ENCODE measurements around the gene LYRM2. TPM values are rescaled to one million over a fixed set of nuclear protein-coding genes. Genes with fewer than 3 reads are reported as not detected.
A peak's percentile ranks its signal among the peaks of the same experiment; 100 is the strongest.

The LYRM2 gene
- total RNA-seq, 4 donors from 2014 or later: 12.0 to 20.1 (median 13.6) TPM

- DNase-seq (ENCODE audit: low spot score in 2 of 2): no peak
- no peak for TF ChIP-seq EP300 (IDR thresholded peaks at IDR 0.05)
- no peak for TF ChIP-seq POLR2A (IDR thresholded peaks at IDR 0.05)
- no peak for TF ChIP-seq CTCF (IDR thresholded peaks at IDR 0.05)
- H3K4me3 ChIP-seq: no peak overlapping the region
Measured at GRCh38 chr6:89605861-89606260, 32.7 kb downstream of the LYRM2 start.

GRCh38 chr6:89604653-89605052, 33.9 kb downstream of the LYRM2 start:
- TF ChIP-seq CTCF (IDR thresholded peaks at IDR 0.05) (no peak), POLR2A (IDR thresholded peaks at IDR 0.05) (no peak), EP300 (IDR thresholded peaks at IDR 0.05) (no peak)
- no peaks in the 10 kb centered on the region for H3K4me1 ChIP-seq
- H3K4me3 ChIP-seq: no peak overlapping the region
- H3K27ac ChIP-seq: no peak overlapping the region
- H3K36me3 ChIP-seq: peaks cover 0 to 9% (median 0%) of the 10 kb centered on the region in 3 donors
- H3K9me3 ChIP-seq: no peaks in the 10 kb centered on the region
- H3K27me3 ChIP-seq: no peaks in the 10 kb centered on the region
- 72 to 74% methylated on average over 5 of the region's 5 CpGs for WGBS, 2 donors
- DNase-seq (ENCODE audit: low spot score in 2 of 2): no peak

More at GRCh38 chr6:89605861-89606260, 32.7 kb downstream of the LYRM2 start:
- 84 to 92% methylated on average over 5 of the region's 5 CpGs for WGBS, 2 donors
- Histone ChIP-seq H3K9me3 (no peaks in the 10 kb centered on the region), H3K4me1 (no peaks in the 10 kb centered on the region), H3K27me3 (no peaks in the 10 kb centered on the region), H3K36me3 (peaks cover 0 to 9% (median 0%) of the 10 kb centered on the region in 3 donors), H3K27ac (no peak overlapping the region)

GRCh38 chr6:89602166-89602565, 36.4 kb downstream of the LYRM2 start:
- no peaks in the 10 kb centered on the region for H3K9me3 ChIP-seq
- no peaks in the 10 kb centered on the region for H3K27me3 ChIP-seq
- no peak for DNase-seq (ENCODE audit: low spot score in 2 of 2)
- no peaks in the 10 kb centered on the region for H3K4me1 ChIP-seq
- H3K36me3 ChIP-seq: peaks cover 0 to 9% (median 0%) of the 10 kb centered on the region in 3 donors
- WGBS, 2 donors: 93 to 96% methylated on average over 6 of the region's 6 CpGs
- H3K27ac ChIP-seq: no peak overlapping the region
- no peak for TF ChIP-seq POLR2A (IDR thresholded peaks at IDR 0.05)
- no peak for TF ChIP-seq EP300 (IDR thresholded peaks at IDR 0.05)
- TF ChIP-seq CTCF (IDR thresholded peaks at IDR 0.05): no peak
- H3K4me3 ChIP-seq: no peak overlapping the region

GRCh38 chr6:89599727-89600126, 38.8 kb downstream of the LYRM2 start:
- H3K4me3 ChIP-seq: no peak overlapping the region
- H3K27ac ChIP-seq: no peak overlapping the region
- H3K36me3 ChIP-seq: no peaks in the 10 kb centered on the region

GRCh38 chr6:89597988-89598387, 40.6 kb downstream of the LYRM2 start:
- 18 to 32% methylated on average over 3 of the region's 3 CpGs for WGBS, 2 donors
- TF ChIP-seq POLR2A (IDR thresholded peaks at IDR 0.05) (no peak), CTCF (IDR thresholded peaks at IDR 0.05) (peak in 2 of 5 experiments; percentile 26 to 31)
- Histone ChIP-seq H3K9me3 (no peaks in the 10 kb centered on the region), H3K4me1 (no peaks in the 10 kb centered on the region), H3K27me3 (no peaks in the 10 kb centered on the region), H3K27ac (no peak overlapping the region), H3K4me3 (no peak overlapping the region), H3K36me3 (no peaks in the 10 kb centered on the region)
- peak in 1 of 2 donors; percentile 10 for DNase-seq (ENCODE audit: low spot score in 2 of 2)

More at GRCh38 chr6:89599727-89600126, 38.8 kb downstream of the LYRM2 start:
- WGBS, 2 donors: 61 to 64% methylated on average over 6 to 7 of the region's 7 CpGs
- DNase-seq (ENCODE audit: low spot score in 2 of 2): peak; percentile 17 to 23
- no peak for TF ChIP-seq CTCF (IDR thresholded peaks at IDR 0.05)
- no peak for TF ChIP-seq EP300 (IDR thresholded peaks at IDR 0.05)
- TF ChIP-seq POLR2A (IDR thresholded peaks at IDR 0.05): no peak
- Histone ChIP-seq H3K27me3 (no peaks in the 10 kb centered on the region), H3K4me1 (no peaks in the 10 kb centered on the region), H3K9me3 (no peaks in the 10 kb centered on the region)

Measured in tibial nerve (tissue), 4 donors.